ENCODE measurements around the gene RPS15.

Gene RPS15

DNA sequence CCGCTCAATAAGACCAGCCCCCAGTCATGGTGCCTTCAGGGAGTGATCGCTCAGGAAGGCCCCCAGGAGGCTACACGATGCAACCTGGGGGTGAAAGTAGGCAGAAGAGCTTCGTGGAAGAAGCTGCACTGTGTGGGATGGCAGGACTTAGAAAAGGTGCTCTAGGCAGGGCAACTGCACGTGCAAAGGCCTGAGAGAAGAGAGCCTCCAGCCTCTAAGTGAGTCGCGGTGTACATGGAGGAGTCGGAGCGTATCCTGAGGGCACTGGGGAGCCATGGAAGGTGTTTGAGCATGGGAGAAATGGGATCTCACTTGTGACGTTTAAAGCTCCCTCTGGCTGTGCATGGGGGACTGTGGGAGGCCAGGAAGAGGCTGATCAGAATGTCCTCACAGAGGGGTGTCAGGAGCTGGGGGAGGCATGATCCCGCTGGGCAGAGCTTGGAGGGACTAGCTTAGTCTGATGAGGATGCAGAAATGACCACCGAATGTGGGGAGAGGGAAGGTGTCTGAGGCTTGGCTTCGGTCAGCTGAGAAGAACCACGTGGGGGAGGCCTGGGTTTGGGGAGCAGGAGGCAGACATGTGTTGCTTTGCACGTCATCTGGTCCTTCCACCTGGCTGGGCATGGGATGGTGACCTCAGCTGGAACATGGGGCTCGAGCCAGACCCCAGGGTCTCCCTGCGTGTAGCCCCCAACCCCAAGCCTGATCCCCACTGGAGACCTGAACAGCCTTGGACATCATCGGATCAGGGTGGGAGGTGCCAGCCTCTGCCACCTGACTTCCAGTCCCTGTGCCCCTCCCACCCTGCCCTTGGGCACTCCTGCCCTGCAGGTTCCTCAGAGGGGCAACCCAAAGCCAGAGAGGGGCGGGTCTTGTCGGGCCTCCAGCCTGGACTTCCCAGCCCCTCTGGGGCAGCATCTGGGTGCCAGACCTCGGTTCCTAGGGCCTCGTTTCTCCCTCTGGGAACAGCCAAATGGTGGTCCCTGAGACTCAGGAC is 12.8 kb downstream of the RPS15 start:
- DNase-seq (ENCODE audit: low read depth), result no peak
- TF ChIP-seq, protein P1, sequence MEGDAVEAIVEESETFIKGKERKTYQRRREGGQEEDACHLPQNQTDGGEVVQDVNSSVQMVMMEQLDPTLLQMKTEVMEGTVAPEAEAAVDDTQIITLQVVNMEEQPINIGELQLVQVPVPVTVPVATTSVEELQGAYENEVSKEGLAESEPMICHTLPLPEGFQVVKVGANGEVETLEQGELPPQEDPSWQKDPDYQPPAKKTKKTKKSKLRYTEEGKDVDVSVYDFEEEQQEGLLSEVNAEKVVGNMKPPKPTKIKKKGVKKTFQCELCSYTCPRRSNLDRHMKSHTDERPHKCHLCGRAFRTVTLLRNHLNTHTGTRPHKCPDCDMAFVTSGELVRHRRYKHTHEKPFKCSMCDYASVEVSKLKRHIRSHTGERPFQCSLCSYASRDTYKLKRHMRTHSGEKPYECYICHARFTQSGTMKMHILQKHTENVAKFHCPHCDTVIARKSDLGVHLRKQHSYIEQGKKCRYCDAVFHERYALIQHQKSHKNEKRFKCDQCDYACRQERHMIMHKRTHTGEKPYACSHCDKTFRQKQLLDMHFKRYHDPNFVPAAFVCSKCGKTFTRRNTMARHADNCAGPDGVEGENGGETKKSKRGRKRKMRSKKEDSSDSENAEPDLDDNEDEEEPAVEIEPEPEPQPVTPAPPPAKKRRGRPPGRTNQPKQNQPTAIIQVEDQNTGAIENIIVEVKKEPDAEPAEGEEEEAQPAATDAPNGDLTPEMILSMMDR (IDR thresholded peaks at IDR 0.05; ENCODE audit: insufficient read depth, low read depth, low read length, missing control alignments), result no peak
- no peak overlapping the region for H3K4me3 ChIP-seq (ENCODE audit: low read depth, low read length)

DNA sequence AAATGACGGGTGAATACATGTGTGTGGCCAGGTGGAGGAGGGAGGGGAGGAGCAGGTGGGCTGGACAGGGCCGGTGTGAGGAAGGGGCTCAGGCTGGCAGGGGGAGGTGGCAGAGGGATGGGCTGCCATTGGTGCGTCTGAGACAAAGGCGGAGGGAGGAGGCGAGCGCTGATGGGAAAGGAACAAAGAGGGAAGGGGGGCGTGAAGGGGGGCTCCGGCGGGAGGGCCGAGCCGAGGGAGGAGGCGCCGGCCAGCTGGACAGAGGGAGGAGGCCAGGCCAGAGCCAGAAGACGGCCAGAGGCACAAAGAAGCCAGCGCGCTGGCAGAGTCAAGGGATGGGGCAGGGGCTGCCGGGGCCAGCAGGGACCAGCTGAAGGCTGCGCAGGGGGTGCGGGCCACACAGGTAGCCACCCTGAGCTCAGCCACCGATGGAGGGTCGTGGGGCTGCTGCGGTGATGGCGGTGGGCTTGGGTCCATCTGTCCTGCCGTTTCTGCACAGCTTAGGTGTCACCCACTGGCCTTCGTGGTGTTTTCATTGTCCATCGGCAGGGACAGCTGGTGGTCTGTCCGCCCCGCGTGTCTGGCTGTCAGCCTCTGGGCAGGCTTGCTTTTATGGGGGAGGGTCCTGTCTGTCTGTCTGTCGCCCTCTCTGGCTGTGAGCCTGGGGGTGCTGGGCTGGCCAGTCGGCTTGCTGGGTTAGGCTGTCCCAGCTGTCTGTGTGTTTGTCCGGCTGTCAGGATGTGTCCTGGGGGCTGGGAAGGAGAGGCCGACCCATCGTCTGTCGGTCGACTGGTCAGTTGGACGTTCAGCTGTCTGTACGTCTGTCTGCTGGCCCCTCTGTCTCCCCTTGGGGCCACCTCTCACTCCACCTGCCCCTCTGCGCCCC is 14.0 kb downstream of the RPS15 start:
- TF ChIP-seq, protein P1 (IDR thresholded peaks at IDR 0.05; ENCODE audit: insufficient read depth, low read depth, low read length, missing control alignments), result no peak
- DNase-seq (ENCODE audit: low read depth), result no peak

GRCh38 chr19:1452802-1453524 is 14.8 kb downstream of the RPS15 start:
- H3K4me3 ChIP-seq (ENCODE audit: low read depth, low read length), result no peak overlapping the region
- TF ChIP-seq, protein P1 (IDR thresholded peaks at IDR 0.05; ENCODE audit: insufficient read depth, low read depth, low read length, missing control alignments), result no peak
- DNase-seq (ENCODE audit: low read depth), result no peak

More for the DNA sequence above, 14.0 kb downstream of the RPS15 start:
- H3K4me3 ChIP-seq (ENCODE audit: low read depth, low read length), result no peak overlapping the region

GRCh38 chr19:1453525-1454364 is 15.5 kb downstream of the RPS15 start:
- H3K4me3 ChIP-seq (ENCODE audit: low read depth, low read length), result no peak overlapping the region
- TF ChIP-seq, protein P1 (IDR thresholded peaks at IDR 0.05; ENCODE audit: insufficient read depth, low read depth, low read length, missing control alignments), result no peak

DNA sequence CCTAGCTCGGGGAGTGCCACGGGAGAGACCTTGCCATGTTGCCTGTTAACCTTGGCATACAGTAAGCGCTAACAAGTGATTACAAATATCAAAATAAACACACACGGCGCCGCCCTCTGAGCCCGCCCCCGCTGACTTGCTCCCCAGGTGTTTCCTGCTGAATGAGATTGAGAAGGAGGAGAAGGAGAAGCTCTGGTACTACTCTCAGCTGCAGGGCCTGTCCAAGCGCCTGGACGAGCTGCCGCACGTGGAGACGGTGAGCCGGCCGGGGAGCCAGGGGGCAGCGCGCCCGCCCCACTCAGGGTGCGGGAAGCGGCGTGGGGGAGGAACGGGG is 16.8 kb downstream of the RPS15 start:
- TF ChIP-seq, protein P1 (IDR thresholded peaks at IDR 0.05; ENCODE audit: insufficient read depth, low read depth, low read length, missing control alignments), result no peak
- no peak for DNase-seq (ENCODE audit: low read depth)
- H3K4me3 ChIP-seq (ENCODE audit: low read depth, low read length), result no peak overlapping the region

More at GRCh38 chr19:1453525-1454364, 15.5 kb downstream of the RPS15 start:
- no peak for DNase-seq (ENCODE audit: low read depth)

Measured in GM12865 (cell line).